Islet of Langerhans (tissue), 1 donor: ENCODE results near the gene U2AF2.

ENCODE experiments used
- FAIRE-seq: peaks from one replicate; lab custom pipeline; 2011; peaks lifted over from hg19 to GRCh38; lab: Jason Lieb, UNC

Gene U2AF2

GRCh38 chr19:55690769-55691545 is 36.1 kb downstream of the U2AF2 start:
- no peak for FAIRE-seq

- no peak for FAIRE-seq
These were observed 37.0 kb downstream of the U2AF2 start for GRCh38 chr19:55691561-55692481.

- no peak for FAIRE-seq
These were observed 37.8 kb downstream of the U2AF2 start for GRCh38 chr19:55692681-55693081.

- no peak for FAIRE-seq
These were observed 38.6 kb downstream of the U2AF2 start for GRCh38 chr19:55693336-55693974.

GRCh38 chr19:55694241-55694655 is 39.4 kb downstream of the U2AF2 start:
- no peak for FAIRE-seq

GRCh38 chr19:55694656-55695491 is 40.0 kb downstream of the U2AF2 start:
- no peak for FAIRE-seq

- no peak for FAIRE-seq
These were observed 40.9 kb downstream of the U2AF2 start for GRCh38 chr19:55695511-55696290.

GRCh38 chr19:55696301-55697068 is 41.6 kb downstream of the U2AF2 start:
- no peak for FAIRE-seq

GRCh38 chr19:55697069-55697440 is 42.2 kb downstream of the U2AF2 start:
- no peak for FAIRE-seq

GRCh38 chr19:55697698-55698097 is 42.9 kb downstream of the U2AF2 start:
- no peak for FAIRE-seq

- no peak for FAIRE-seq
These were observed 43.4 kb downstream of the U2AF2 start for GRCh38 chr19:55698256-55698655.

- FAIRE-seq = no peak
These were observed 44.4 kb downstream of the U2AF2 start for GRCh38 chr19:55699221-55699620.

GRCh38 chr19:55700813-55701212 is 46.0 kb downstream of the U2AF2 start:
- FAIRE-seq = no peak

- no peak for FAIRE-seq
These were observed 47.3 kb downstream of the U2AF2 start for GRCh38 chr19:55702131-55702627.

- no peak for FAIRE-seq
These were observed 49.0 kb downstream of the U2AF2 start for GRCh38 chr19:55703790-55704215.

- no peak for FAIRE-seq
These were observed 49.8 kb downstream of the U2AF2 start for GRCh38 chr19:55704494-55705245.

- FAIRE-seq = no peak
These were observed 51.1 kb downstream of the U2AF2 start for GRCh38 chr19:55705972-55706371.

GRCh38 chr19:55711719-55712118 is 56.9 kb downstream of the U2AF2 start:
- FAIRE-seq = no peak
